ENCODE results near the gene HK1.

HK1 gene

GRCh38 chr10:69345890-69346474 lies 67.7 kb downstream of the HK1 start:
- no peak for TF ChIP-seq CTCF (IDR thresholded peaks at IDR 0.05; ENCODE audit: control insufficient read depth, extremely low read depth, insufficient read depth)
- H3K4me3 ChIP-seq (ENCODE audit: low read depth, low read length), result no peak overlapping the region
- DNase-seq (ENCODE audit: low read depth), result no peak

- no peak for TF ChIP-seq CTCF (IDR thresholded peaks at IDR 0.05; ENCODE audit: control insufficient read depth, extremely low read depth, insufficient read depth)
- H3K4me3 ChIP-seq (ENCODE audit: low read depth, low read length), result no peak overlapping the region
- DNase-seq (ENCODE audit: low read depth), result no peak
Measured at GRCh38 chr10:69346776-69347175, 68.5 kb downstream of the HK1 start.

GRCh38 chr10:69348816-69349541 lies 70.7 kb downstream of the HK1 start:
- DNase-seq (ENCODE audit: low read depth), result no peak

GRCh38 chr10:69349542-69349888 lies 71.2 kb downstream of the HK1 start:
- no peak overlapping the region for H3K4me3 ChIP-seq (ENCODE audit: low read depth, low read length)
- TF ChIP-seq CTCF (IDR thresholded peaks at IDR 0.05; ENCODE audit: control insufficient read depth, extremely low read depth, insufficient read depth), result no peak
- DNase-seq (ENCODE audit: low read depth), result no peak

More at GRCh38 chr10:69348816-69349541, 70.7 kb downstream of the HK1 start:
- no peak overlapping the region for H3K4me3 ChIP-seq (ENCODE audit: low read depth, low read length)
- TF ChIP-seq CTCF (IDR thresholded peaks at IDR 0.05; ENCODE audit: control insufficient read depth, extremely low read depth, insufficient read depth), result no peak

GRCh38 chr10:69351589-69351988 lies 73.3 kb downstream of the HK1 start:
- DNase-seq (ENCODE audit: low read depth), result no peak
- no peak for TF ChIP-seq CTCF (IDR thresholded peaks at IDR 0.05; ENCODE audit: control insufficient read depth, extremely low read depth, insufficient read depth)
- H3K4me3 ChIP-seq (ENCODE audit: low read depth, low read length), result no peak overlapping the region

- no peak for TF ChIP-seq CTCF (IDR thresholded peaks at IDR 0.05; ENCODE audit: control insufficient read depth, extremely low read depth, insufficient read depth)
- no peak overlapping the region for H3K4me3 ChIP-seq (ENCODE audit: low read depth, low read length)
- DNase-seq (ENCODE audit: low read depth), result no peak
Measured at GRCh38 chr10:69352569-69353264, 74.4 kb downstream of the HK1 start.
